DND-41 (cell line): ENCODE results near the gene TRMT112.

Experiments
- EZH2 ChIP-seq: IDR thresholded peaks from 3 replicates; pipeline ENCODE4 v1.6.1; 2012; ENCODE audit warnings: borderline replicate concordance, low read depth, mild to moderate bottlenecking, moderate library complexity, low read length, inconsistent platforms; ENCODE audit not compliant: severe bottlenecking
- TF ChIP-seq, protein P1 (sequence below): IDR thresholded peaks from 2 replicates; pipeline ENCODE4 v1.5.1; 2012; ENCODE audit warnings: borderline replicate concordance, low read length, moderate library complexity, mild to moderate bottlenecking; ENCODE audit not compliant: poor library complexity, severe bottlenecking; ENCODE audit errors: extremely low read depth

DNA sequence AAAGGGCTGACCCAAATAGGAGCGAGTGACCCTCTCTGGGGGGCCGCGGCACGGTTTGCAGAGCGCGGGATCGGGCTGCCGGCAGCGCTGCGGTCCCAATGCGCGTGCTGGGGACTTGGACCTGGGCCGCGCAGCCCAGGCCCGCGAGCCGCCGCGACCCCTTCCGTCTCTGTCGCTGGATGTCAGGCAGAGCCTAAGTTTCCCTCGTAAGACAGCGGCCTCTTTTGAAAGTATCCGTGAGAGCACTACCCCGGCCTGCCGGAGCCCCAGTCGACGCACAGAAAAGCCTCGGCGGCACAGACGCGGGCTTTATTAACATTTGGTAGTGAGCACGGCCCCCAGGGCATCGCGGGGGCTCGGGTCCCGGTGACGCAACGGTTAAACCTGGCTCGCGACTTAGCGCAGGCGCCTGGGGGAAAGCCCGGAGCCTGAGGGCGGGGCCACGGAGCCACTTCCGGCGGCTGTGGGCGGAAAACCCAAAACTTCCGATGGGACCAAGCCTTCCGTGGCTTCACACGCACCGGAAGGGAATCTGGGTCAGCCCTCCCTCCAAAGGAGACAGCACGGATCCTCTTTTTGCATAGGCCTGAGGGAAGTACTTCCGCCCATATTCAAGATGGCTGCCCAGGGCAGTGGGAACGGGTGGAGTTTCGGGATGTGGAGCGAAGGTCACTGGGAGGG, 47.7 kb downstream of the TRMT112 start:
- TF ChIP-seq, protein P1, sequence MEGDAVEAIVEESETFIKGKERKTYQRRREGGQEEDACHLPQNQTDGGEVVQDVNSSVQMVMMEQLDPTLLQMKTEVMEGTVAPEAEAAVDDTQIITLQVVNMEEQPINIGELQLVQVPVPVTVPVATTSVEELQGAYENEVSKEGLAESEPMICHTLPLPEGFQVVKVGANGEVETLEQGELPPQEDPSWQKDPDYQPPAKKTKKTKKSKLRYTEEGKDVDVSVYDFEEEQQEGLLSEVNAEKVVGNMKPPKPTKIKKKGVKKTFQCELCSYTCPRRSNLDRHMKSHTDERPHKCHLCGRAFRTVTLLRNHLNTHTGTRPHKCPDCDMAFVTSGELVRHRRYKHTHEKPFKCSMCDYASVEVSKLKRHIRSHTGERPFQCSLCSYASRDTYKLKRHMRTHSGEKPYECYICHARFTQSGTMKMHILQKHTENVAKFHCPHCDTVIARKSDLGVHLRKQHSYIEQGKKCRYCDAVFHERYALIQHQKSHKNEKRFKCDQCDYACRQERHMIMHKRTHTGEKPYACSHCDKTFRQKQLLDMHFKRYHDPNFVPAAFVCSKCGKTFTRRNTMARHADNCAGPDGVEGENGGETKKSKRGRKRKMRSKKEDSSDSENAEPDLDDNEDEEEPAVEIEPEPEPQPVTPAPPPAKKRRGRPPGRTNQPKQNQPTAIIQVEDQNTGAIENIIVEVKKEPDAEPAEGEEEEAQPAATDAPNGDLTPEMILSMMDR, result peak; percentile 44
- TF ChIP-seq EZH2, result no peak
